ENCODE results near the gene OR2T11.
"Not testable (repeated sequence)": the region's sequence is repeated elsewhere in the genome, so short reads cannot be mapped to it uniquely, and the experiment has no call there.

OR2T11 gene

DNA sequence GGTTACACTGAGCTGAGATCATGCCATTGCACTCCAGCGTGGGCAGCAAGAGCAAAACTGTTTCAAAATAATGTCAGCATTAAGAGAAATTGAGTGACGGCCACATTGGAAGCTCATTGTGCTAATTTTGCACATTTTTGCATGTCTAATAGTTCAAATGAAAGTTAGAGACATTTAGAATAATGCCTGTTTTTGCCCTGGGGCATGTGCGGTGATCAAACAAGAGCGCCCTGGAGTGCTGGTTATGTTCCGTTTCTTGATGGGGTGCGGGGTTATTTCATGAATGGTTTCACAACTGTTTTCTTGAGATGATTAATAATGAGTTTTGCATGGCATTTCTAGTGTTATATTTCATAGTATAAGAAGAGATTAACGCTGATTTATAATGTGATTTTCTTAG, 13.1 kb downstream of the OR2T11 start:
- in situ Hi-C loops (cut with HindIII; ENCODE audit: low sequenced_read_pairs) = no loop called here

DNA sequence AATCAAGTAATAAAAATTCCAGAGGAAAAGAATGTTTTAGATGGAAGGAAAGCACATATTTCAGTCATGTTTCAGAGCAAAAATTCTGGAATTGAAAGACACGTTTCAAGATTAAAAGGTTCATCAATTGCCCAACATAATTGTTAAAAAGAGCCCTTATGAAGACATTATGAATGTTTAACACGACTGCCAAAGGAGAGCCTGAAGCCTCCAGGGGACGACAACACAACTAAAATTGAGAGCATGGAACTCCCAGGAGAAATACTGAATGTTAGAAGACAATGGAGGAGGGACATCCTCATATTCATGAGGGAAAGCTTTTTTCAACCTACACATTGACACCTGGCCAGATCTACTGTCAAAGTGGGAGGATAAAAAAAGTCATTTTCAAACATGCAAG, 16.0 kb downstream of the OR2T11 start:
- in situ Hi-C loops (cut with HindIII; ENCODE audit: low sequenced_read_pairs) = no loop called here

DNA sequence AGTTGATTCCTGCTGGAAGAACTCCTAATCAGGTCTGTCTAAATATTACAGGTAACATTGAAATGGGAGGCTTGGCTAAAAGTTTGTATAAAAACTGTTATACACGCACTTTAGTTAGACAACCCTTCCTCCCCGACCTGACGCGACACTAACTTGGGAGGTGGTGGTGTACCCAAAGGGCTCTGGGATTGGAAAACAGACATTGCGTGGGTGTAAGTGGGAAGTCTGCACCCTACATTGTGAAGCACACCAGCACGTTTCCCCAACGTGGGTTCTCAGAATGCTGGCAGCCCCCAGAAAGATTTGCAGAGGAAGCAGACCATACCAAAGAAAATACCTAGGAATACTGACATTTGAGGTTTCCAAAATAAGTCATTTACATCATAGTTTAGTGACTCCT, 16.8 kb downstream of the OR2T11 start:
- in situ Hi-C loops (cut with HindIII; ENCODE audit: low sequenced_read_pairs) = no loop called here

DNA sequence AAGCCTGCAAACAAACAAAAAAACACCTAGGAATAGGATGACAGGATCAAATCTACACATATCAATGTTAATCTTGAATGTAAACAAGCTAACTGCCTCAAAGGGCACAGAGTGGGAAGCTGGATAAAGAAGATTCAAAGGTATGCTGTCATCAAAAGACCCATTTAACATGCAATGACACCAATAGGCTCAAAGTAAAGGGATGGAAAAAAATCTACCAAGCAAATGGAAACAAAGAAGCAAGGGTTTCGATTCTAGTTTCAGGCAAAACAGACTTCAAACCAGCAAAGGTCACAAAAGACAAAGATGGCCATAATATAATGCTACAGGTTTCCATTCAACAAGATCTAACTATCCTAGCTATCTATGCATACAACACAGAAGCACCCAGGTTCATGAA, 21.1 kb downstream of the OR2T11 start:
- in situ Hi-C loops (cut with HindIII; ENCODE audit: low sequenced_read_pairs) = no loop called here

DNA sequence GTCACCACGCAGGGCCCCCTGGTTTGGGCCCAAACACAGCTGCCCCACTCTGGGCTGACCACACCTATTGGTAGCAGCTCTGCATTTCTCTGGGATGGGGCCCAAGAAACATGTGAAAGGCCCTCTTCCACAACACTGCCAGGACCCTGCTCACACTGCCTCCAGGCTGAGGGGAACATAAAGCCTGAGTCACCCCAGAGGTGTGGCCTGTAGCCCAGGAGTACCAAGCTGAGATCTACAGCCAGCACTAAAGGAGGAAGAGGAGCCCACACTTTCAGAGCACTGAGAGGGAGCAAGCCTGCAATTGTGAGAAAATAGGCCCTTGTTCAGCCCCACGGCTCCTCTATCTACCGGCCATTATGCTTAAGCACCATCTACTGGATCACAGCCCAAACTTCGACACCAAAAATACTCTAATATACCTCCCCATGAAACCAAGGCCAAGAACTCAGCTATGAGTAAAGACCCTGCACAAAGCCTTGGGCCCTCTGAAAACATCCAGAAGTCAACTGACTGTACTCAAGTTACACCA, 22.9 kb downstream of the OR2T11 start:
- in situ Hi-C loops (cut with HindIII; ENCODE audit: low sequenced_read_pairs) = no loop called here

DNA sequence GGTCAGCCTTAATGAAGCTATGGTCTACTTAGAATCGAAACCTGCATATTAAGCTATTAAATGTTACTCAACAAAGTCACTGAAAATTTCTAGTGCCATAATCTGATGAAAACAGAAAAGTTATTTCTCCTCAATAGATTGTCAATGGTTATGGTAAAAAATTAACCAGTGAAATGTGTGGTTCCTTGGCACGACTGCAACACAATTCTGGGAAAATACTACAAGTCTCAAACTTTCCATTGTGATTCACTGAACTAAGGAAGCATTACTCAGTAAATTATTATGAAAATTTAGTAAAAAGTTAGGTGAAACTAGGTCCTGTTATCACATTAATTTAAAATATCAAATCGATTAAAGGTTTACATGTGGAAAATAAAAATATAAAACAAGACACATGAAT, 24.6 kb downstream of the OR2T11 start:
- in situ Hi-C loops (cut with HindIII; ENCODE audit: low sequenced_read_pairs) = no loop called here

DNA sequence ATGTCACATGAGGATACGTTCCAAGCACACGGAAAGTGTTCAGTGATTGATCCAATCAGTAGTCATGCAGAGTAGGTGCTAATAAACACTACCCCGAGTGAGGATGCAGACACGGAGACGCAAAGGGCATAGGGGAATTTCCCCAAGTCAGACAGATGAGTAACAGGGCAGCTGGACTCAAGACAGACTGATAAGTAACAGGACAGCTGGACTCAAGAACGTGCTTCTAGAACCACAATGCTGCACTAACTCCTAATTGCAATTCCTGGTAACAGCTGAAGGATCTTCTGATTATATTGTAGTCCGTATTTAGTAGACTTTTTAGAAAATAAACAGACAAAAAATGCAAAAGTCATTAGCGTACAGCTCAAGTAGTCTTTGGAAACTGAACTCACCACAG, 35.5 kb downstream of the OR2T11 start:
- in situ Hi-C loops (cut with HindIII; ENCODE audit: low sequenced_read_pairs) = no loop called here

DNA sequence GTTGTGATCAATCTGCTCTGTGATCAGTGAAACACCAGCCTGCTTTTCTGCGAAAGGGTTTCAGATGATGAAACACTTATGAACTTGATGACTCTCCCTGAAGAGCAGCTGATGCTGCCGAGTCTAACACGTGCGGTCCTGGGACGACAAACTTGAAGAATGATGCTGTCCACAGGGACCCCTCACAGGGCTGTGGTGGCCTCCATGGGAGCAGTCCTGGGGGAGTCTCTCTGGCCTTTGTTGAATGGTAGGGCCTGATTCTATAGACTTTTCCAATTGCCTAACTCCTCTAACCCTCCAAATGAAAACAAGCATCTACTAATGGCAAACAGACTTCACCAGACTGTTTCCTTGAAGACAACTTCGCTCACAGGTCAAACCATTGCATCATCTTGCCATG, 37.3 kb downstream of the OR2T11 start, which contains the start of gene OR2T10:
TSS of gene OR2T10 (minus strand) at position 112 of the 400 bp plus-strand sequence. CDS start 3,932 bp downstream, outside the sequence.
- in situ Hi-C loops (cut with HindIII; ENCODE audit: low sequenced_read_pairs) = no loop called here

DNA sequence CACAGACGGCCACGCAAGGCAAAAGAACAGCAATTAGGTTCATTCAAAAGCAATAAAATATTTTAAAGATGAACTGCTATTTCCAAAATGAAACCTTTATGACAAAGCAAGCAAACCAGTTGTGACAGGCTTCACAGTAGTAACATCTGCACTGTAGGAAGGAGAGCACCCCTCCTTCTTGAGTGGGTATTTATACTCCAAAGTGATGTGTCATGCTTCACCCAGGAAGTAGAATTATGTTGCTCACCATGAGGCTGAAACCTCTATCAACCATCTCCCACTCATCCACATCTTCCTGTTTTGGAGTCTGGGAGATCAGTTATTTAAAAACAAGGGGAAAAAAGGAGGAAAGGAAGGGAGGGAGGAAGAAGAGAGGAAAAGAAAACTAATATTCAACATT, 38.3 kb downstream of the OR2T11 start:
- in situ Hi-C loops (cut with HindIII; ENCODE audit: low sequenced_read_pairs) = no loop called here

DNA sequence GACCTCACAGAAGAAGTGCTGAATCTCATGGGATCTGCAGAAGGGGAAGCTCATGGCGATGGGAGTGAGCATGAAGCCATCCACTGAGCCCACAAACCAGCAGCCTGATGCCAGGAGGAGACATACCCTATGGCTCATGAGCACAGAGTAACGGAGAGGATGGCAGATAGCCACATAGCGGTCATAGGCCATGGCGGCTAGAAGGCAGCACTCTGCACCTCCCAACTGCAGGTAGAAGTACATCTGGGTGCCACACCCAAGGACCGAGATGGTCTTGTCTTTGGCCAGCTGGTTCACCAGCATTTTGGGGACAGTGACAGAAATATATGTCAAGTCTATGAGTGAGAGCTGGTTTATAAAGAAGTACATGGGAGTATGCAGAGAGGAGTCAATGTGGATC, 41.7 kb downstream of the OR2T11 start:
- in situ Hi-C loops (cut with HindIII; ENCODE audit: low sequenced_read_pairs) = no loop called here

DNA sequence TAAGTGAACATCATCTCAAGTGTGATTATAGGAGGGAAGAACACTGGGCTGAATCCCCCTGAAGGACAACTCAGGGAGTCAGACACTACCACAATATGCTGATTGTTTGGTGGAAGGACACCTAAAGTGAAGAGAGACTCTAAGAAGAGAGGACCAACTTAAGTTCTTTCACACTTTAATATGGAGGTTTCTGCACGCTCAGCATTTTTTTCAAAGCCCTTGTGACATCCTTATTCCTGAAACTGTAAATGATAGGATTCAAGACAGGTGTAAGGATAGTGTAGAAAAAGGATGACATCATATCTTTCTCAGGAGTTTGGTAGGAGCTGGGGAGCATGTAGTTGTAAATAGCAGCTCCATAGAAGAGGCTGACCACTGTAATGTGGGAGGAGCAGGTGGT, 42.2 kb downstream of the OR2T11 start:
- in situ Hi-C loops (cut with HindIII; ENCODE audit: low sequenced_read_pairs) = no loop called here

DNA sequence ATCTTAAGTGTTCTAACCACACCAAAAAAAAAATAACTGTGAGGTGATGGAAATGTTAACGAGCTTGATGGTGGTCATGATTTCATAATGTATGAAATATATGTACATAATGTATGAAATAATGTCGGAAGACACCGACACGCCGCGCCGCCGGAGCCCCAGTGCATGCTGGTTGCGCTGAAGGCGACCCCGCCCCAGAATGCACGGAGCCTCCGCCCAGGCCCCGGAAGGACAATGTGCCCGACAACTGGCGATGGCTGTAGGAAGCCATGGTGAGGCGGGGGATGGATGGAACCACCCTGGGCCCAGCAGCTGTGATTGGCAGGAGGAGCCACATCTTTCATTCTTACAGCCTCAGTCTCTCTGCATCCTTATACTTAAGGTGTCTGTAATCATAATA, 44.8 kb downstream of the OR2T11 start:
- in situ Hi-C loops (cut with HindIII; ENCODE audit: low sequenced_read_pairs) = no loop called here

DNA sequence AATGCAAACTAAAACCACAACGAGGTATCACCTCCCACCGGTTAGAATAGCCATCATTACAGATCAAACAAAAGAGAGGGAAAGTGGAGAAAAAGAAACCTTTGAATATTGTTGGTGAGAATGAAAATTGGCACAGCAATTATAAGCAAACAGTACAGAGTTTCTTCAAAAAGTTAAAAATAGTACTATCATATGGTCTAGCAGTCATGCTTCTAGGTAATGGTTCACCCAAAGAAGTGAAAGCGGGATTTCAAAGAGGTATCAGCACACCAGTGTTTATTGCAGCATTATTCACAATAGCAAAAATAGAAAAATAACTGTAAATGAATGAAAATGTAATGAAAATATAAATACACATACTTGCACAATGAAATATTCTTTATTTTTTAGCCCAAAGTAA, 45.6 kb downstream of the OR2T11 start:
- in situ Hi-C loops (cut with HindIII; ENCODE audit: low sequenced_read_pairs) = no loop called here

DNA sequence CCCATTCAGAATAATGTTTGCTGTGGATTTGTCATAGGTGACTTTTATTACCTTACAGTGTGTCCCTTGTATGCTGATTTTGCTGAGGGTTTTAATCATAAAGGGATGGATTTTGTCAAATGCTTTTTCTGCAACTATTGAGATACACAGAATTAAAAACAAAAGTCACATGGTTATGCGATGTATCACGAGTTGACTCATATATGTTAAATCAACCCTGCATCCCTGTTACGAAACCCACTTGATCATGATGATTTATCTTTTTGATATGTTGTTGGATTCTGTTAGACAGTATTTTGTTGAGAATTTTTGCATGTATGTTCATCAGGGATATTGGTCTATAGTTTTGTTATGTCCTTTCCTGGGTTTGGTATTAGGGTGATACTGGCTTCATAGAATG, 49.6 kb downstream of the OR2T11 start:
- in situ Hi-C loops (cut with HindIII; ENCODE audit: low sequenced_read_pairs) = no loop called here

DNA sequence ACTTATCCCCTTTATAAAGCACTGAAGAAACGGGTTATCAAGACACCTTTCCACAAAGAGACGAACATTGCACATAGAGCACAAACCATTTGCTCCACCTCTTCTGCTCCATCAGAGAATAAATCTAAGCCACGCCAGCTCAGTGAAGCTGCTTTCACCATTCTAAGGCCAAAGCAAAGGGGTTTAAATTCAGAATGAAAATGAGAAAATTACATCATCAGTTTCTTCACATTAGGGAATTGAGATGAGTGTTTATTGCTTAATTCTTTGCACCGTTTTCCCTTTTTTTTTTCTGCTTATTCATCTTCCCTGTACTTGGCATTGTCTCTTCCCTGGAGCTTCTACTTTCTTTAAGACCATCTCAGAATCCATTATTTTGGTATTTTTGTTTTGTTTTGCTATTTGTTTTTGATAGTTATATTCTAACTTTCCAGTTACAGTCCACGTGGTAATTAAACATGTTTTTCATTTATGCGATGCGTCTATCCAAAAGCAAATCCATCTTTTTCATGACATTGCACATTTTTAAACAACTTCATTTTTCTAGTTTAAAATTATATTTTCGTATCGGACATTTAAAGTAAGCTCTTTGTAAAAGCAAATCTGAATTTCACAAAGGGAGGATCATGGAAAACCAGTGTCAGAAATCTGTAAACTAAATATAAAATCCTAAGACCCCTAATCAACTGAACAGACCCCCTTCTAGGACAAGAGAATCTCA, 58.5 kb downstream of the OR2T11 start:
- in situ Hi-C loops (cut with HindIII; ENCODE audit: low sequenced_read_pairs) = no loop called here

DNA sequence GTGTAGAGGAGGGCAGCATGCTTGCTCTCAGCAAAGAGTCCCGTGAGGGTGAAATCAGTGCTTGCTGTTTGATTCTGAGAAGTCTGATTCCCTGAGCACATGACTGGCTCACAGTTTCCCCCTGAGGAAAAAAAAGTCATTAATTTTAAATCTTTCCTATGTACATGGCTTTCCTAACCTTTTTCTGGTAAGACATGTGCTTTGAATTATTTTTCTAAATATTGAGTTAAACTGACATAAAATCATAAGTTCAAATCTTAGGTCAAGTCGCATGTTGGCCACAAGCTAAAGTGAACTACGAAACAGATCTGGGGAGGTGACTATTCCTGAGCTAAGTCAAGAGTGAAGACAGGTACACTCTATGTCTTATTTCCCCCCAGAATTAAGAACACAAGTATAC, 60.2 kb downstream of the OR2T11 start, which contains the start of gene OR2T34:
TSS of gene OR2T34 (minus strand) at position 101 of the 400 bp plus-strand sequence. CDS start at position 101, 0 bp downstream.
- in situ Hi-C loops (cut with HindIII; ENCODE audit: low sequenced_read_pairs) = not testable (repeated sequence)

DNA sequence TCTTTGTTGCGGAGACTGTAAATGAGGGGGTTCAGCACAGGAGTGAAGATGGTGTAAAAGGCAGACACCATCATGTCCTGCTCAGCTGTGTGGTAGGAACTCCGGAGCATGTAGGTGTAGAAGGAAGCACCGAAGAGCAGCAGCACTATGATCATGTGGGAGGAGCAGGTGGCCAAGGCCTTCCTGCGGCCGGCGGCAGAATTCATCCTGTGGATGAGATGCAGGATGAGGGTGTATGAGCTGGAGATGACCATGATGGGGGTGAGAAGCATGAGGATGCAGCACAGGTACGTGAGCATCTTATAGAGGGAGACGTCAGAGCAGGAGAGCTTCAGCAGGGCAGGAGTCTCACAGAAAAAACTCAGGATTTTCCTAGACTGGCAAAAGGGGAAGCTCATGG, 61.0 kb downstream of the OR2T11 start:
- in situ Hi-C loops (cut with HindIII; ENCODE audit: low sequenced_read_pairs) = not testable (repeated sequence)
